GM12892 (cell line): ENCODE results near the gene ESPNL.

Source experiments
- POLR2A ChIP-seq: IDR thresholded peaks from 2 replicates; pipeline ENCODE4 v1.6.1; 2011; ENCODE audit warnings: low read depth, low read length, control low read depth
- POLR2AphosphoS5 ChIP-seq: IDR thresholded peaks from 2 replicates; pipeline ENCODE4 v1.6.1; 2011; ENCODE audit warnings: low read depth, low read length, control low read depth
- TAF1 ChIP-seq: IDR thresholded peaks from 2 replicates; pipeline ENCODE4 v1.6.1; 2011; ENCODE audit warnings: low read depth, mild to moderate bottlenecking, control low read depth, low read length, borderline replicate concordance

- TF ChIP-seq POLR2AphosphoS5 (no peak), POLR2A (no peak), TAF1 (no peak)
These were observed 19.0 kb upstream of the ESPNL start for GRCh38 chr2:238081150-238081549.
